Ishikawa (cell line): Measurements from ENCODE around the gene SLC25A11.

Source experiments
- CEBPB ChIP-seq: IDR thresholded peaks from 2 replicates; pipeline ENCODE4 v1.6.1; 2012
- CREB1 ChIP-seq: IDR thresholded peaks from 2 replicates; pipeline ENCODE4 v1.6.1; 2012; ENCODE audit warnings: low read depth
- EGR1 ChIP-seq: IDR thresholded peaks from 2 replicates; pipeline ENCODE4 v1.6.1; 2012
- EP300 ChIP-seq: IDR thresholded peaks from 2 replicates; pipeline ENCODE4 v1.6.1; 2012; ENCODE audit warnings: borderline replicate concordance
- FOXM1 ChIP-seq: IDR thresholded peaks from 2 replicates; pipeline ENCODE4 v1.6.1; 2012; ENCODE audit warnings: low read depth, borderline replicate concordance
- MAX ChIP-seq: IDR thresholded peaks from 2 replicates; pipeline ENCODE4 v1.6.1; 2012
- NFIC ChIP-seq: IDR thresholded peaks from 2 replicates; pipeline ENCODE4 v1.6.1; 2012
- RAD21 ChIP-seq: IDR thresholded peaks from 2 replicates; pipeline ENCODE4 v1.6.1; 2012; ENCODE audit warnings: low read depth
- REST ChIP-seq: IDR thresholded peaks from 2 replicates; pipeline ENCODE4 v1.6.1; 2012; ENCODE audit warnings: low read depth, mild to moderate bottlenecking
- TAF1 ChIP-seq: IDR thresholded peaks from 2 replicates; pipeline ENCODE4 v1.6.1; 2012; ENCODE audit warnings: low read depth, mild to moderate bottlenecking
- TCF12 ChIP-seq: IDR thresholded peaks from 2 replicates; pipeline ENCODE4 v1.6.1; 2012; ENCODE audit warnings: low read depth
- TEAD4 ChIP-seq: IDR thresholded peaks from 2 replicates; pipeline ENCODE4 v1.6.1; 2012
- USF1 ChIP-seq: IDR thresholded peaks from 2 replicates; pipeline ENCODE4 v1.6.1; 2012
- YY1 ChIP-seq: IDR thresholded peaks from 2 replicates; pipeline ENCODE4 v1.6.1; 2012; ENCODE audit warnings: low read depth
- ZBTB7A ChIP-seq: IDR thresholded peaks from 2 replicates; pipeline ENCODE4 v1.6.1; 2012; ENCODE audit warnings: low read depth

The SLC25A11 gene

GRCh38 chr17:4913994-4914393 is 25.9 kb downstream of the SLC25A11 start:
- TF ChIP-seq USF1 (no peak), CREB1 (no peak), NFIC (peak; percentile 47)

GRCh38 chr17:4908711-4909496 is 30.9 kb downstream of the SLC25A11 start:
- TF ChIP-seq RAD21 (peak; percentile 88), CEBPB (peak; percentile 79), CREB1 (no peak), TEAD4 (0 out of 2 replicates have a peak, but pooled peaks have one; percentile 29)

- TF ChIP-seq FOXM1, result no peak
- TF ChIP-seq CREB1, result no peak
These were observed 31.5 kb downstream of the SLC25A11 start for GRCh38 chr17:4908301-4908700.

- TF ChIP-seq ZBTB7A (peak; percentile 79), EP300 (no peak), TCF12 (0 out of 2 replicates have a peak, but pooled peaks have one; percentile 25), MAX (0 out of 2 replicates have a peak, but pooled peaks have one; percentile 24), RAD21 (peak; percentile 68), USF1 (peak; percentile 18; the same call in 1 of the 2 replicates), EGR1 (no peak), TEAD4 (0 out of 2 replicates have a peak, but pooled peaks have one; percentile 22)
These were observed 36.6 kb downstream of the SLC25A11 start, which contains the start of gene CHRNE for GRCh38 chr17:4903051-4903818. TSS of gene CHRNE (minus strand) at chr17:4903098. CDS start at chr17:4903063, 35 bp downstream.

GRCh38 chr17:4902540-4902939 is 37.3 kb downstream of the SLC25A11 start:
- TF ChIP-seq CREB1 (no peak), EGR1 (no peak), REST (no peak), FOXM1 (no peak), TCF12 (no peak), TAF1 (no peak), TEAD4 (no peak), NFIC (no peak)

- TF ChIP-seq CREB1 (no peak), USF1 (no peak), TEAD4 (no peak), EGR1 (no peak), TCF12 (no peak), EP300 (no peak), NFIC (no peak), CEBPB (no peak), ZBTB7A (no peak), YY1 (no peak), MAX (no peak)
These were observed 38.0 kb downstream of the SLC25A11 start for GRCh38 chr17:4901648-4902344.

- no peak for TF ChIP-seq CEBPB
- TF ChIP-seq FOXM1, result no peak
- TF ChIP-seq REST, result no peak
- no peak for TF ChIP-seq CREB1
- TF ChIP-seq RAD21, result no peak
- TF ChIP-seq YY1, result no peak
- TF ChIP-seq TAF1, result no peak
- no peak for TF ChIP-seq MAX
- TF ChIP-seq TCF12, result no peak
- TF ChIP-seq EGR1, result no peak
These were observed 38.7 kb downstream of the SLC25A11 start for GRCh38 chr17:4901108-4901647.
